Esophagus squamous epithelium (tissue), 5 donors: ENCODE results near the gene GET3. TPM values are rescaled to one million over a fixed set of nuclear protein-coding genes. Genes with fewer than 3 reads are reported as not detected.

Experiments
- DNase-seq: peaks from one replicate; lab custom pipeline; 2025; lab: John Stamatoyannopoulos, UW
- H3K27ac ChIP-seq, 4 donors: fragments of 200-600 bp; sonication (generic); one replicate each; pipeline ENCODE4 v1.5.1; 2016 to 2019; ENCODE audit warnings: mild to moderate bottlenecking in 1 of 4
- H3K27me3 ChIP-seq, 4 donors: fragments of 200-600 bp; sonication (generic); 1 replicate in 3 of 4; 2 replicates in 1 of 4; pipeline versions ENCODE4 v1.5.1 to v1.6.0; 2017 to 2021; ENCODE audit warnings: antibody characterized with exemption in 1 of 4
- H3K36me3 ChIP-seq, 3 donors: fragments of 200-600 bp; sonication (generic); one replicate each; pipeline ENCODE4 v1.5.1; 2016 to 2019
- H3K4me1 ChIP-seq, 3 donors: fragments of 200-600 bp; sonication (generic); one replicate each; pipeline ENCODE4 v1.5.1; 2017 to 2019
- H3K4me3 ChIP-seq, 4 donors: fragments of 200-600 bp; sonication (generic); 1 replicate in 3 of 4; 2 replicates in 1 of 4; pipeline ENCODE4 v1.5.1; 2016 to 2019; ENCODE audit warnings: mild to moderate bottlenecking in 2 of 4, moderate library complexity in 1 of 4
- H3K9me3 ChIP-seq, 3 donors: fragments of 200-600 bp; sonication (generic); one replicate each; pipeline ENCODE4 v1.5.1; 2016 to 2019
- CTCF ChIP-seq, 6 experiments: fragments of 450-650 bp in 4 of 6; fragments of 200-600 bp in 2 of 6; sonication (generic) in 2 of 6; IDR thresholded peaks; one replicate each; pipeline ENCODE4 v1.5.1; 2016 to 2019; ENCODE audit warnings: antibody characterized with exemption in 6 of 6, mild to moderate bottlenecking in 4 of 6, moderate library complexity in 4 of 6
- POLR2A ChIP-seq, 4 donors: fragments of 450-650 bp; IDR thresholded peaks; one replicate each; pipeline ENCODE4 v1.6.1; 2017; ENCODE audit warnings: antibody characterized with exemption in 4 of 4, mild to moderate bottlenecking in 4 of 4, moderate library complexity in 3 of 4
- WGBS, 2 donors: methylation state at CpG; one replicate each; pipeline ENCODE4 v1.1.5; 2018; 5-methylcytosine and 5-hydroxymethylcytosine counted together
- intact Hi-C: fragments of 100-400 bp; cut with DNase I; formaldehyde crosslinking; loops from one replicate; pipeline ENCODE4 v1.15.0; 2022
- total RNA-seq, 4 donors: library from RNA; depleted of rRNA; stranded (reverse); fragments of >200 nt; gene quantifications; one replicate each; pipeline ENCODE4 v1.1.0, GENCODE V29; 2016
- donor health status: DM: yes; HTN: yes; CAD: no.

GET3 gene
- total RNA-seq, 4 donors from 2014 or later, result 36.8 to 69.9 (median 51.2) TPM

- intact Hi-C loops, result no loop called here
- no peaks in the 10 kb centered on the region for H3K27me3 ChIP-seq
- H3K36me3 ChIP-seq, result no peaks in the 10 kb centered on the region
- no peaks in the 10 kb centered on the region for H3K9me3 ChIP-seq
- WGBS, 2 donors, result 25 to 38% methylated on average over 9 to 10 of the region's 10 CpGs
- peak overlapping the region in 3 of 4 donors; percentile 22 to 70 (median 58) for H3K4me3 ChIP-seq
- peaks cover 78 to 89% (median 80%) of the 10 kb centered on the region in 3 donors for H3K4me1 ChIP-seq
- DNase-seq, result no peak
- peak overlapping the region; percentile 99 for H3K27ac ChIP-seq
- TF ChIP-seq POLR2A (IDR thresholded peaks at IDR 0.05) (no peak), CTCF (IDR thresholded peaks at IDR 0.05) (no peak)
Observed at GRCh38 chr19:12784394-12784870, 47.1 kb downstream of the GET3 start.

GRCh38 chr19:12784871-12785430 lies 47.7 kb downstream of the GET3 start:
- Histone ChIP-seq H3K4me1 (peaks cover 74 to 89% (median 79%) of the 10 kb centered on the region in 3 donors), H3K27me3 (no peaks in the 10 kb centered on the region), H3K4me3 (peak overlapping the region in 2 of 4 donors; percentile 22 to 58), H3K36me3 (no peaks in the 10 kb centered on the region), H3K9me3 (no peaks in the 10 kb centered on the region), H3K27ac (peak overlapping the region; percentile 99)
- intact Hi-C loops, result no loop called here
- 36 to 49% methylated on average over 5 of the region's 5 CpGs for WGBS, 2 donors
- TF ChIP-seq CTCF (IDR thresholded peaks at IDR 0.05), result no peak
- TF ChIP-seq POLR2A (IDR thresholded peaks at IDR 0.05), result no peak
- DNase-seq, result no peak

- DNase-seq, result no peak
- intact Hi-C loops, result no loop called here
- Histone ChIP-seq H3K27me3 (no peaks in the 10 kb centered on the region), H3K27ac (peak overlapping the region; percentile 99), H3K9me3 (no peaks in the 10 kb centered on the region), H3K4me1 (peaks cover 74 to 93% (median 82%) of the 10 kb centered on the region in 3 donors), H3K36me3 (no peaks in the 10 kb centered on the region), H3K4me3 (peak overlapping the region in 3 of 4 donors; percentile 10 to 22 (median 17))
- whole genome bisulfite sequencing, 2 donors, result 64 to 65% methylated on average over 3 of the region's 4 CpGs
- no peak for TF ChIP-seq POLR2A (IDR thresholded peaks at IDR 0.05)
- no peak for TF ChIP-seq CTCF (IDR thresholded peaks at IDR 0.05)
Observed at GRCh38 chr19:12785431-12786031, 48.2 kb downstream of the GET3 start.

- no peaks in the 10 kb centered on the region for H3K9me3 ChIP-seq
- no peaks in the 10 kb centered on the region for H3K27me3 ChIP-seq
- H3K4me1 ChIP-seq, result peaks cover 74 to 98% (median 88%) of the 10 kb centered on the region in 3 donors
- intact Hi-C loops, result no loop called here
- H3K27ac ChIP-seq, result peak overlapping the region; percentile 99
- no peaks in the 10 kb centered on the region for H3K36me3 ChIP-seq
- no peak for TF ChIP-seq CTCF (IDR thresholded peaks at IDR 0.05)
- TF ChIP-seq POLR2A (IDR thresholded peaks at IDR 0.05), result peak in 1 of 4 donors; percentile 31
- peak; percentile 50 for DNase-seq
- peak overlapping the region in 3 of 4 donors; percentile 10 to 22 (median 17) for H3K4me3 ChIP-seq
- WGBS, 2 donors, result 0 to 26% methylated on average over 1 to 4 of the region's 18 CpGs
Observed at GRCh38 chr19:12786141-12786870, 49.0 kb downstream of the GET3 start.
